Epithelial cell of proximal tubule (primary cell): ENCODE results near the gene GORAB. TPM values are rescaled to one million over a fixed set of nuclear protein-coding genes. Genes with fewer than 3 reads are reported as not detected.

ENCODE experiments used
- DNase-seq: peaks from one replicate; pipeline ENCODE4 v3.0.0-alpha.2; 2011; ENCODE audit warnings: low read depth
- H3K4me3 ChIP-seq: 2 replicates; pipeline ENCODE4 v1.5.1; 2011; ENCODE audit warnings: low read depth, mild to moderate bottlenecking, low read length
- total RNA-seq: library from RNA; depleted of rRNA; stranded (reverse); fragments of >200 nt; gene quantifications from 2 replicates; pipeline ENCODE4 v1.2.3, GENCODE V29; 2015
- TF ChIP-seq, protein P1 (sequence below): conservative IDR thresholded peaks from 2 replicates; pipeline ENCODE4 v1.5.1; 2012; ENCODE audit warnings: low read depth, mild to moderate bottlenecking, low read length

Gene GORAB
- total RNA-seq, 1 donor from 2014 or later: 7.7 TPM

DNA sequence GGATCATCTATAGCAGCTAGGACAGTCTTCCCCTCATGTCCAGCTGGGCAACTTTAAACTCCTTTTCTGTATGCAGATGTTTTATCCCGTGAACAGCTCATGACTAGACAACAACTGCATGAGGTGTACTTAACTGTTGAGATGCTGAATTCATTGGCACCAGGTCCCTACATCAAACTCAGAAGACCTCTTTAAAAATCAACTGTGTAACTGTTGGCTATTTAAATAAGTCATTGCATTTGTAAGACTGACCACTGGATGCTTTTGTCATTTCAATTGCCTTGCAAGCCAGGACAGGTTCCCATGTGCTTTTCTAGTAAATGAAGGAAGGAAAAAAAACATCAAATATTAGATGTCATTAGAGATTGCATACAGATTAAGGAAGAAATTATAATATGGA, 28.3 kb upstream of the GORAB start:
- H3K4me3 ChIP-seq: no peak overlapping the region
- TF ChIP-seq, protein P1, sequence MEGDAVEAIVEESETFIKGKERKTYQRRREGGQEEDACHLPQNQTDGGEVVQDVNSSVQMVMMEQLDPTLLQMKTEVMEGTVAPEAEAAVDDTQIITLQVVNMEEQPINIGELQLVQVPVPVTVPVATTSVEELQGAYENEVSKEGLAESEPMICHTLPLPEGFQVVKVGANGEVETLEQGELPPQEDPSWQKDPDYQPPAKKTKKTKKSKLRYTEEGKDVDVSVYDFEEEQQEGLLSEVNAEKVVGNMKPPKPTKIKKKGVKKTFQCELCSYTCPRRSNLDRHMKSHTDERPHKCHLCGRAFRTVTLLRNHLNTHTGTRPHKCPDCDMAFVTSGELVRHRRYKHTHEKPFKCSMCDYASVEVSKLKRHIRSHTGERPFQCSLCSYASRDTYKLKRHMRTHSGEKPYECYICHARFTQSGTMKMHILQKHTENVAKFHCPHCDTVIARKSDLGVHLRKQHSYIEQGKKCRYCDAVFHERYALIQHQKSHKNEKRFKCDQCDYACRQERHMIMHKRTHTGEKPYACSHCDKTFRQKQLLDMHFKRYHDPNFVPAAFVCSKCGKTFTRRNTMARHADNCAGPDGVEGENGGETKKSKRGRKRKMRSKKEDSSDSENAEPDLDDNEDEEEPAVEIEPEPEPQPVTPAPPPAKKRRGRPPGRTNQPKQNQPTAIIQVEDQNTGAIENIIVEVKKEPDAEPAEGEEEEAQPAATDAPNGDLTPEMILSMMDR: no peak
- DNase-seq: no peak

DNA sequence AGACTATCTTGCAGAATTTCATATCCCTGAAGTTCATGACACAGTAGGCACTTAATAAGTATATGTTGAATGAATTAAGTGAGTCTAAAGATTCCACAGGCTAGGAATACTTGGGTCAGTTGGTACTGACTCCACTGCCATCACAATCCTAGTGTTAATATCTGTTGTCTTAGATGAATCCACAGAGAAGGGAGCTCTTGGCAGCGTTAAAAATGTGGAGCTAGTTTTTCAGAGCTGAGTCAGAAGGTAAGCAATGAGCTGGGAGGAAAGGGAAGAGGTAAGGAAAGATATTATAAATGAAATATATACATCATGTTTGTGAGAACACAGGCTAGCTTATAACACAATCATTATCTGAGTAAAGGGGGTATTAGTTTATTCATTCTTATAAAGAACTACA, 21.8 kb upstream of the GORAB start:
- TF ChIP-seq, protein P1: no peak
- H3K4me3 ChIP-seq: no peak overlapping the region
- DNase-seq: no peak

DNA sequence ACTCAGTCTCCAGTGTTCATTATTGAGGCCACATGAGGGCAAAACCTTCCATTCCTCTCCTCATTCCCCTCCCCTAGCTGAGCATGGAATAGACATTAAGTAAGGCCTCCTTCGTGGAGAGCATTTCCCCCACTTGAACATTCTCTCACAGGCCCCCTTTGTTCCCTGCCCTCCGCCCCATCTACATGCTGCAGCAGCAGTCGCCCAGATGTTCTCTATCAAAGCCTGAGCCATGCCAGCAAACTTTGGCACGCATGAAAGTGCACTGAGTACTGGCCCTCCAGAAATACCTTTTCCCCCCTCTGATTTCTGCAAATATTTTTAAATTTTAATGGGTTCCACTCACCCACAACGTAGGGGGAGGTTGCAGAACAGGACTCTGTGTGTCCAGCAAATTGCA, 20.9 kb upstream of the GORAB start:
- H3K4me3 ChIP-seq: no peak overlapping the region
- TF ChIP-seq, protein P1: no peak

DNA sequence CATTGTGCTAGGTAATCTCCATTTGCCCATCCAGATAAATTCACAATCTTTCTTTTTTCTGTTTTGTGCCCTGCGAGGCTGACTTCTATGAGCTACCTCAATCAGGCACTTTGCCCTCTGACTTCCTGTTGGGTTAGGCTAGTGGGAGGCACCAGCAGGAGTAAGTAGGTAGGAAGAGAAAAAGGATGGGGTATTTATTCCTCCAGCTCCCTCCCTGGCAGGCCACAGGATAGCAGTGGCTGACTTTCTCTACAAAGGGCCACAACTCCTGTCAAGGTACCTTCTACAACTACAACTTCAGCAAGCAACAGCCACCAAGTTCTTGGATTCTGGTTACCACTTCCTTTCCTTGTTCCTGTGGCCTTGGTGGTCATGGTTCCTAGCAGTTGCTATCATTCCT, 18.8 kb upstream of the GORAB start:
- no peak overlapping the region for H3K4me3 ChIP-seq
- TF ChIP-seq, protein P1: no peak
- no peak for DNase-seq

More for the DNA sequence above, 20.9 kb upstream of the GORAB start:
- no peak for DNase-seq

DNA sequence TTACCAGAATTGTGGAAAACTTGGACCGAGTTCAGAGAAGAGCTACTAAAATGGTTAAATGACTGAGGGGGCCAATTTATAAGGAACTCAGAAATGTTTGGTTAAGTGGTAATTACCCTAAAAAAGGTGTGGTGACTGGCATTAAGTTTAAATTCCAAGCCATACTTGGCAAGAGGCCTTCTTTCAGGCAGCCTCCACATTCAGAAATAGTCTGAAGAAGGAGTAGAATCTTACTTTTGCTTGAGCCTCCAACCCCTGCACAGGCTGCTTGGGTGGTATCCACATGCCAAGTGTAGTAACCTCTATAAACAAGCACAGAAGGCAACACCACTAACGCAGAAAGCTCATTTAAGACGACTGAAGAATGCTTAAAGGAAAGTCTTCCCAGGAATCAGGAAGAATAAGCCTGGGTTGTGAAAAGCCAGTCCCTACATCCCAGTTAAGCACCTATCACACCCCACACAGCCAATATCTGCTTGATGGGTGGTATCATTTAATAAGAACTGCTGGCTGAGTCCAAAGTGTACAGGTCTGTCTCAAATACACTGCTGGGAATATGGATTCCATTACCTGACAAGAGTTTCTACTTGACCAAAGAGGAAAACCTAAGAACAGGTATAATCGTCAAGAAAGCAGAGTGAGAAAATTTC, 13.7 kb upstream of the GORAB start:
- no peak overlapping the region for H3K4me3 ChIP-seq
- TF ChIP-seq, protein P1: no peak
- no peak for DNase-seq

DNA sequence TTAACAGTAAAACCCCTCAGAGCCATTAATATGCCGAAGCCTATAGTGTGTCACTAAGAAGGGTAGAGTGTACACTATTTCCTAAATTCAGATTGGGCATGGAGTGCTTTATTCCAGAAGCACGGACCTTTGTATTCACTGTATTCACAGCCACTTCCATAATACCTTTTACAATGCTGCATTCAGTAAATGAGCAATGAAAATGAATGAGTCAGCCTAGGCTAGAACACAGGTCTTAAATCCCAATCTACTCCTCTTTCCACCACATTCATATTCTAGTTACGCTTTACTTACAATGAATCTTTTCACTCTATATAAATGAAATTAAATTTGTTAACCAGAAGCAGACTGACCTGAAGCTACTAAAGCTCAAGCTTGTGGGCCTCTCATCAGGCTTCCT, 13.0 kb upstream of the GORAB start:
- no peak for DNase-seq
- no peak overlapping the region for H3K4me3 ChIP-seq

More for the DNA sequence above, 13.0 kb upstream of the GORAB start:
- TF ChIP-seq, protein P1: no peak
